Right atrium auricular region (tissue), 2 donors: ENCODE measurements around the gene FARP1. TPM values are rescaled to one million over a fixed set of nuclear protein-coding genes. Genes with fewer than 3 reads are reported as not detected.
"Not testable (repeated sequence)": the region's sequence is repeated elsewhere in the genome, so short reads cannot be mapped to it uniquely, and the experiment has no call there.

ENCODE experiments used
- DNase-seq: peaks from one replicate; pipeline ENCODE4 v3.0.0-alpha.2; 2019; ENCODE audit warnings: low spot score
- H3K27ac ChIP-seq, 2 donors: fragments of 200-600 bp; sonication (generic); 1 replicate in 1 of 2; 2 replicates in 1 of 2; pipeline ENCODE4 v1.5.1; 2016 to 2019
- H3K27me3 ChIP-seq, 2 donors: fragments of 200-600 bp; sonication (generic); one replicate each; pipeline versions ENCODE4 v1.5.1 to v1.6.0; 2017 to 2019
- H3K36me3 ChIP-seq: fragments of 200-600 bp; sonication (generic); one replicate; pipeline ENCODE4 v1.5.1; 2016
- H3K4me1 ChIP-seq, 2 donors: fragments of 200-600 bp; sonication (generic); one replicate each; pipeline versions ENCODE4 v1.5.1 to v1.6.0; 2017 to 2019
- H3K4me3 ChIP-seq, 2 donors: fragments of 200-600 bp; sonication (generic); 1 replicate in 1 of 2; 2 replicates in 1 of 2; pipeline ENCODE4 v1.5.1; 2017 to 2019; ENCODE audit warnings: mild to moderate bottlenecking in 1 of 2, moderate library complexity in 1 of 2
- H3K9me3 ChIP-seq, 2 donors: fragments of 200-600 bp; sonication (generic); one replicate each; pipeline ENCODE4 v1.5.1; 2019
- CTCF ChIP-seq, 2 donors: fragments of 200-600 bp; sonication (generic); IDR thresholded peaks; one replicate each; pipeline ENCODE4 v1.5.1; 2019; ENCODE audit warnings: antibody characterized with exemption in 2 of 2
- total RNA-seq, 2 donors: library from RNA; depleted of rRNA; stranded (reverse); fragments of >200 nt; gene quantifications; one replicate each; pipeline ENCODE4 v1.1.0, GENCODE V29; 2016

Gene FARP1
- total RNA-seq, 2 donors from 2014 or later = 15.5 to 25.7 TPM

- no peaks in the 10 kb centered on the region for H3K9me3 ChIP-seq
- DNase-seq = no peak
- H3K4me3 ChIP-seq = no peak overlapping the region
- H3K27me3 ChIP-seq = no peaks in the 10 kb centered on the region
- peaks cover 10% of the 10 kb centered on the region for H3K36me3 ChIP-seq
- H3K27ac ChIP-seq = no peak overlapping the region
- peaks cover 0 to 14% of the 10 kb centered on the region in 2 donors for H3K4me1 ChIP-seq
- no peak for TF ChIP-seq CTCF (IDR thresholded peaks at IDR 0.05)
Measured at GRCh38 chr13:98366959-98367358, 224.1 kb downstream of the FARP1 start.

GRCh38 chr13:98368019-98368418 lies 225.1 kb downstream of the FARP1 start:
- Histone ChIP-seq H3K27me3 (no peaks in the 10 kb centered on the region), H3K4me3 (no peak overlapping the region), H3K36me3 (peaks cover 10% of the 10 kb centered on the region), H3K4me1 (peaks cover 0 to 14% of the 10 kb centered on the region in 2 donors), H3K9me3 (no peaks in the 10 kb centered on the region), H3K27ac (no peak overlapping the region)
- DNase-seq = no peak
- TF ChIP-seq CTCF (IDR thresholded peaks at IDR 0.05) = no peak

- peaks cover 10% of the 10 kb centered on the region for H3K36me3 ChIP-seq
- H3K27me3 ChIP-seq = not testable (repeated sequence)
Measured at GRCh38 chr13:98369520-98369919, 226.6 kb downstream of the FARP1 start.

GRCh38 chr13:98370261-98370660 lies 227.4 kb downstream of the FARP1 start:
- TF ChIP-seq CTCF (IDR thresholded peaks at IDR 0.05) = no peak
- no peak overlapping the region for H3K4me3 ChIP-seq
- peaks cover 0 to 11% of the 10 kb centered on the region in 2 donors for H3K9me3 ChIP-seq
- no peaks in the 10 kb centered on the region for H3K27me3 ChIP-seq
- no peak overlapping the region for H3K27ac ChIP-seq
- peaks cover 0 to 14% of the 10 kb centered on the region in 2 donors for H3K4me1 ChIP-seq
- peaks cover 10% of the 10 kb centered on the region for H3K36me3 ChIP-seq
- DNase-seq = no peak

More at GRCh38 chr13:98369520-98369919, 226.6 kb downstream of the FARP1 start:
- not testable (repeated sequence) for H3K9me3 ChIP-seq, H3K27ac ChIP-seq, DNase-seq, H3K4me3 ChIP-seq
- peaks cover 0 to 14% of the 10 kb centered on the region in 2 donors for H3K4me1 ChIP-seq

- H3K27me3 ChIP-seq = no peaks in the 10 kb centered on the region
- H3K36me3 ChIP-seq = peaks cover 10% of the 10 kb centered on the region
- H3K9me3 ChIP-seq = peaks cover 0 to 11% of the 10 kb centered on the region in 2 donors
- H3K4me1 ChIP-seq = peaks cover 0 to 14% of the 10 kb centered on the region in 2 donors
- TF ChIP-seq CTCF (IDR thresholded peaks at IDR 0.05) = no peak
- peak; percentile 66 for DNase-seq
- no peak overlapping the region for H3K27ac ChIP-seq
- no peak overlapping the region for H3K4me3 ChIP-seq
Measured at GRCh38 chr13:98370806-98371515, 228.1 kb downstream of the FARP1 start.

GRCh38 chr13:98371516-98372023 lies 228.7 kb downstream of the FARP1 start:
- H3K9me3 ChIP-seq = peaks cover 0 to 11% of the 10 kb centered on the region in 2 donors
- no peak overlapping the region for H3K27ac ChIP-seq
- H3K4me3 ChIP-seq = no peak overlapping the region
- no peak for DNase-seq
- peaks cover 0 to 14% of the 10 kb centered on the region in 2 donors for H3K4me1 ChIP-seq
- TF ChIP-seq CTCF (IDR thresholded peaks at IDR 0.05) = no peak
- H3K36me3 ChIP-seq = peaks cover 10% of the 10 kb centered on the region
- no peaks in the 10 kb centered on the region for H3K27me3 ChIP-seq
